Gastrocnemius medialis (tissue), 4 donors: Measurements from ENCODE around the gene MLLT11. TPM values are rescaled to one million over a fixed set of nuclear protein-coding genes. Genes with fewer than 3 reads are reported as not detected.

Source experiments
- ATAC-seq, 2 donors: fragments of 150-250 bp; one replicate each; pipeline ENCODE4 v1.9.1; 2016
- DNase-seq, 2 donors: peaks; one replicate each; pipeline ENCODE4 v3.0.0-alpha.2; 2019
- H3K27ac ChIP-seq, 4 donors: fragments of 200-600 bp; sonication (generic); 1 replicate in 1 of 4; 2 replicates in 3 of 4; pipeline ENCODE4 v1.5.1; 2016 to 2018; ENCODE audit warnings: mild to moderate bottlenecking in 2 of 4, moderate library complexity in 1 of 4
- H3K27me3 ChIP-seq, 3 donors: fragments of 200-600 bp; sonication (generic) in 2 of 3; 1 replicate in 1 of 3; 2 replicates in 2 of 3; pipeline versions ENCODE4 v1.5.1 to v1.6.0; 2016 to 2019; ENCODE audit warnings: mild to moderate bottlenecking in 1 of 3, moderate library complexity in 1 of 3
- H3K36me3 ChIP-seq, 2 donors: fragments of 200-600 bp; sonication (generic) in 1 of 2; one replicate each; pipeline ENCODE4 v1.5.1; 2017 to 2018
- H3K4me1 ChIP-seq, 2 donors: fragments of 200-600 bp; sonication (generic) in 1 of 2; one replicate each; pipeline ENCODE4 v1.5.1; 2016 to 2017; ENCODE audit warnings: mild to moderate bottlenecking in 2 of 2
- H3K4me3 ChIP-seq, 4 donors: fragments of 200-600 bp; sonication (generic) in 3 of 4; 1 replicate in 1 of 4; 2 replicates in 3 of 4; pipeline ENCODE4 v1.5.1; 2016 to 2019; ENCODE audit warnings: mild to moderate bottlenecking in 2 of 4
- H3K9me3 ChIP-seq, 3 donors: fragments of 200-600 bp; sonication (generic) in 2 of 3; 1 replicate in 1 of 3; 2 replicates in 2 of 3; pipeline ENCODE4 v1.5.1; 2016 to 2019
- POLR2A ChIP-seq, 2 donors: fragments of 450-650 bp; IDR thresholded peaks; one replicate each; pipeline ENCODE4 v1.6.1; 2017; ENCODE audit warnings: antibody characterized with exemption in 2 of 2, mild to moderate bottlenecking in 2 of 2, moderate library complexity in 2 of 2
- in situ Hi-C, 4 donors: fragments of 200-750 bp; cut with MboI; loops; one replicate each; pipeline versions ENCODE4 v1.15.0 to v1.8.0; 2017; ENCODE audit warnings: low sequenced_read_pairs in 4 of 4
- intact Hi-C: fragments of 100-400 bp; cut with DNase I; formaldehyde crosslinking; loops from one replicate; pipeline ENCODE4 v1.15.1; 2023; ENCODE audit warnings: low total_unique reads
- total RNA-seq, 4 donors: library from RNA; depleted of rRNA; stranded (reverse); fragments of >200 nt; gene quantifications; one replicate each; pipeline versions ENCODE4 v1.1.0 to v1.2.3, GENCODE V29; 2016
- TF ChIP-seq, protein P1 (sequence below), 5 experiments: fragments of 450-650 bp in 3 of 5; fragments of 200-600 bp in 2 of 5; sonication (generic) in 2 of 5; IDR thresholded peaks in 4 of 5; conservative IDR thresholded peaks in 1 of 5; 1 replicate in 4 of 5; 2 replicates in 1 of 5; pipeline ENCODE4 v1.5.1; 2016 to 2019; ENCODE audit warnings: antibody characterized with exemption in 5 of 5, mild to moderate bottlenecking in 3 of 5, moderate library complexity in 3 of 5

MLLT11 gene
- total RNA-seq, 4 donors from 2014 or later = 1.5 to 9.2 (median 5.4) TPM

- ATAC-seq (no peak), DNase-seq (no peak)
- no peaks in the 10 kb centered on the region for H3K27me3 ChIP-seq
- intact Hi-C loops = no loop called here
- TF ChIP-seq, protein P1, sequence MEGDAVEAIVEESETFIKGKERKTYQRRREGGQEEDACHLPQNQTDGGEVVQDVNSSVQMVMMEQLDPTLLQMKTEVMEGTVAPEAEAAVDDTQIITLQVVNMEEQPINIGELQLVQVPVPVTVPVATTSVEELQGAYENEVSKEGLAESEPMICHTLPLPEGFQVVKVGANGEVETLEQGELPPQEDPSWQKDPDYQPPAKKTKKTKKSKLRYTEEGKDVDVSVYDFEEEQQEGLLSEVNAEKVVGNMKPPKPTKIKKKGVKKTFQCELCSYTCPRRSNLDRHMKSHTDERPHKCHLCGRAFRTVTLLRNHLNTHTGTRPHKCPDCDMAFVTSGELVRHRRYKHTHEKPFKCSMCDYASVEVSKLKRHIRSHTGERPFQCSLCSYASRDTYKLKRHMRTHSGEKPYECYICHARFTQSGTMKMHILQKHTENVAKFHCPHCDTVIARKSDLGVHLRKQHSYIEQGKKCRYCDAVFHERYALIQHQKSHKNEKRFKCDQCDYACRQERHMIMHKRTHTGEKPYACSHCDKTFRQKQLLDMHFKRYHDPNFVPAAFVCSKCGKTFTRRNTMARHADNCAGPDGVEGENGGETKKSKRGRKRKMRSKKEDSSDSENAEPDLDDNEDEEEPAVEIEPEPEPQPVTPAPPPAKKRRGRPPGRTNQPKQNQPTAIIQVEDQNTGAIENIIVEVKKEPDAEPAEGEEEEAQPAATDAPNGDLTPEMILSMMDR (IDR thresholded peaks at IDR 0.05 in 4 of 5, conservative IDR thresholded peaks at IDR 0.05 in 1 of 5) = no peak
- no peak for TF ChIP-seq POLR2A (IDR thresholded peaks at IDR 0.05)
- H3K36me3 ChIP-seq = peaks cover 0 to 15% of the 10 kb centered on the region in 2 donors
- in situ Hi-C loops = loop anchor here in 1 of 4 donors (10.0 kb wide), 1 partner anchor 50 kb away; the partner anchor contains the start of gene TNFAIP8L2
- no peak overlapping the region for H3K27ac ChIP-seq
- H3K9me3 ChIP-seq = no peaks in the 10 kb centered on the region
- no peak overlapping the region for H3K4me3 ChIP-seq
- no peaks in the 10 kb centered on the region for H3K4me1 ChIP-seq
Measured at GRCh38 chr1:151104630-151105029, 44.4 kb downstream of the MLLT11 start.

GRCh38 chr1:151106894-151107293, 46.7 kb downstream of the MLLT11 start:
- intact Hi-C loops = loop anchor here (2.0 kb wide), 1 partner anchor 22 kb away; no protein-coding TSS in a partner anchor
- no peaks in the 10 kb centered on the region for H3K27me3 ChIP-seq
- no peaks in the 10 kb centered on the region for H3K4me1 ChIP-seq
- H3K27ac ChIP-seq = no peak overlapping the region
- TF ChIP-seq, protein P1 (IDR thresholded peaks at IDR 0.05 in 4 of 5, conservative IDR thresholded peaks at IDR 0.05 in 1 of 5) = no peak
- no peak for TF ChIP-seq POLR2A (IDR thresholded peaks at IDR 0.05)
- H3K36me3 ChIP-seq = peaks cover 0 to 15% of the 10 kb centered on the region in 2 donors
- ATAC-seq (no peak), DNase-seq (no peak)
- no peak overlapping the region for H3K4me3 ChIP-seq
- no peaks in the 10 kb centered on the region for H3K9me3 ChIP-seq
- in situ Hi-C loops = loop anchor here in 1 of 4 donors (10.0 kb wide), 1 partner anchor 48 kb away; the partner anchor contains the start of gene TNFAIP8L2

GRCh38 chr1:151108331-151108730, 48.1 kb downstream of the MLLT11 start:
- Histone ChIP-seq H3K9me3 (no peaks in the 10 kb centered on the region), H3K27me3 (no peaks in the 10 kb centered on the region), H3K27ac (no peak overlapping the region), H3K4me3 (no peak overlapping the region), H3K36me3 (peaks cover 0 to 21% of the 10 kb centered on the region in 2 donors), H3K4me1 (peaks cover 0 to under 1% of the 10 kb centered on the region in 2 donors)
- no peak for DNase-seq
- intact Hi-C loops = no loop called here
- in situ Hi-C loops = loop anchor here in 1 of 4 donors (10.0 kb wide), 1 partner anchor 46 kb away; the partner anchor contains the start of gene TNFAIP8L2
- TF ChIP-seq, protein P1 (IDR thresholded peaks at IDR 0.05 in 4 of 5, conservative IDR thresholded peaks at IDR 0.05 in 1 of 5) = no peak
- no peak for TF ChIP-seq POLR2A (IDR thresholded peaks at IDR 0.05)
- no peak for ATAC-seq

DNA sequence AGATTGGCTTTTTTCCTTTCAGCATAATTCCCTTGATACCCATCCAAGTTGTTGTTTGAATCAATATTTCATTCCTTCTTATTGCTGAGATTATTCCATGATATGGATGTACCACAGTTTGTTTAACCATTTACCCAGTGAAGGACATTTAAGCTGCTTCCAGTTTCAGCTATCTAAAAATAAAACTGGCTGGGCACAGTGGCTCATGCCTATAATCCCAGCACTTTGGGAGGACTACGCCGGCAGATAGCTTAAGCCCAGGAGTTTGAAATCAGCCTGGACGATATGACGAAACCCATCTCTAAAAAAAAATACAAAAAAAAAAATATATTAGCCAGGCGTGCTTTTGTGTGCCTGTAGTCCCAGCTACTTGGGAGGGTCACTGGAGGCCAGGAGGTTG, 53.7 kb downstream of the MLLT11 start:
- DNase-seq (no peak), ATAC-seq (peak; percentile 50 to 59)
- intact Hi-C loops (loop anchor here (5.0 kb wide), 1 partner anchor 33 kb away; the partner anchor contains the start of gene SEMA6C), in situ Hi-C loops (no loop called here)
- Histone ChIP-seq H3K9me3 (no peaks in the 10 kb centered on the region), H3K27me3 (no peaks in the 10 kb centered on the region), H3K4me3 (no peak overlapping the region), H3K27ac (peak overlapping the region in 2 of 4 donors; percentile 20 to 46), H3K4me1 (peaks cover 0 to 8% of the 10 kb centered on the region in 2 donors), H3K36me3 (peaks cover 0 to 26% of the 10 kb centered on the region in 2 donors)
- TF ChIP-seq, protein P1 (IDR thresholded peaks at IDR 0.05 in 4 of 5, conservative IDR thresholded peaks at IDR 0.05 in 1 of 5) = no peak
- no peak for TF ChIP-seq POLR2A (IDR thresholded peaks at IDR 0.05)

Other genes starting within 250 kb of the MLLT11 start
- 10 to 100 TPM; 35.3 to 74.3 (median 44.7) TPM for gene ARNT, start 183.8 kb upstream of the MLLT11 start, total RNA-seq
- gene CTXND2, start 173.3 kb upstream of the MLLT11 start, total RNA-seq = not detected
- gene SETDB1, start 134.0 kb upstream of the MLLT11 start, total RNA-seq = 10 to 100 TPM; 13.7 to 20.8 (median 17.3) TPM
- 10 to 100 TPM; 15.0 to 29.1 (median 24.0) TPM for gene CERS2, start 85.6 kb upstream of the MLLT11 start, total RNA-seq
- gene ANXA9, start 78.1 kb upstream of the MLLT11 start, total RNA-seq = not detected
- 10 to 100 TPM; 13.4 to 22.8 (median 19.7) TPM for gene MINDY1, start 53.5 kb upstream of the MLLT11 start, total RNA-seq
- gene PRUNE1, start 51.9 kb upstream of the MLLT11 start, total RNA-seq = 10 to 100 TPM; 24.0 to 35.6 (median 29.1) TPM
- under 1 TPM in 2 of 4 donors, not detected in 2; 0.13 to 0.25 TPM for gene BNIPL, start 23.8 kb upstream of the MLLT11 start, total RNA-seq
- gene C1orf56, start 12.6 kb upstream of the MLLT11 start, total RNA-seq = 10 to 100 TPM in 3 of 4 donors, 1 to 10 TPM in 1; 6.2 to 16.2 (median 12.4) TPM
- gene CDC42SE1, start 775 bp upstream of the MLLT11 start, total RNA-seq = 10 to 100 TPM; 13.2 to 31.7 (median 22.8) TPM
- 10 to 100 TPM; 11.9 to 20.5 (median 17.9) TPM for gene GABPB2, start 10.4 kb downstream of the MLLT11 start, total RNA-seq
- 100 to 1,000 TPM in 2 of 4 donors, 10 to 100 TPM in 2; 51.5 to 121 (median 108) TPM for gene SEMA6C, start 86.2 kb downstream of the MLLT11 start, total RNA-seq
- 1 to 10 TPM in 3 of 4 donors, not detected in 1; 1.1 to 3.1 (median 1.4) TPM for gene TNFAIP8L2, start 96.3 kb downstream of the MLLT11 start, total RNA-seq
- gene LYSMD1, start 105.5 kb downstream of the MLLT11 start, total RNA-seq = 10 to 100 TPM; 11.4 to 14.6 (median 13.7) TPM
- 10 to 100 TPM; 17.7 to 56.1 (median 35.6) TPM for gene SCNM1, start 105.7 kb downstream of the MLLT11 start, total RNA-seq
- 100 to 1,000 TPM in 3 of 4 donors, 10 to 100 TPM in 1; 58.3 to 315 (median 188) TPM for gene TMOD4, start 115.6 kb downstream of the MLLT11 start, total RNA-seq
- gene VPS72, start 129.8 kb downstream of the MLLT11 start, total RNA-seq = 10 to 100 TPM; 62.2 to 95.8 (median 68.9) TPM
- gene PIP5K1A, start 138.2 kb downstream of the MLLT11 start, total RNA-seq = 10 to 100 TPM; 23.4 to 46.8 (median 36.9) TPM
- gene PSMD4, start 194.3 kb downstream of the MLLT11 start, total RNA-seq = 100 to 1,000 TPM; 263 to 439 (median 340) TPM
- 10 to 100 TPM; 11.9 to 19.6 (median 16.6) TPM for gene ZNF687, start 221.9 kb downstream of the MLLT11 start, total RNA-seq